GM20431 (cell line): ENCODE data around the gene HLA-DOB.

Experiments
- in situ Hi-C: fragments of 300-500 bp; cut with MseI, MboI; formaldehyde crosslinking; loops from one replicate; pipeline ENCODE4 v1.15.0; 2020; ENCODE audit warnings: low sequenced_read_pairs; ENCODE audit not compliant: unreplicated experiment

HLA-DOB gene

DNA sequence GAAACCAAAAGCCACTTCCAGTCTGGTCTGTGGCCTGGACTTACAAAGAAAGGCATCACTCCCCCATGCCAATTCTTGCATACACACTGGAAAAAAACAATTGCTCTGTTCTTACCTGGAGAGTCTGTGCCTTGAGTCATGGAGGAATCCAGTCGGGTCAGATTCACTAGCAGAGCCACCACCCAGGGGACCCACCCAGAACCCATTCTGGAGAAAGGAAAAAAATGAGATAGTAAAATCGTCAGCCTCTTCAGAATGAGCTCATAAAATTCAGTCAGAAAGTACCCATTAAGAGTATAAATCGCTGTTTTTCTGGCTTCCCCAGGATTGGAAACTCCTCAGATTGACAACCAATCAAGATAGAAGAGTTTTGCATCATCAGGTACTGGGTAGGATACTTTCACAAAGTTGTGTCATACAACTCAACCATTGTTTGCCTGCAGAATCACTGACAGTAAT is at the start of gene HLA-DOB:
Gene HLA-DOB, minus strand, starts transcription at position 257 of the 459 bp plus-strand sequence. Its CDS starts 51 bp downstream, at position 206.
- in situ Hi-C loops, result no loop called here

DNA sequence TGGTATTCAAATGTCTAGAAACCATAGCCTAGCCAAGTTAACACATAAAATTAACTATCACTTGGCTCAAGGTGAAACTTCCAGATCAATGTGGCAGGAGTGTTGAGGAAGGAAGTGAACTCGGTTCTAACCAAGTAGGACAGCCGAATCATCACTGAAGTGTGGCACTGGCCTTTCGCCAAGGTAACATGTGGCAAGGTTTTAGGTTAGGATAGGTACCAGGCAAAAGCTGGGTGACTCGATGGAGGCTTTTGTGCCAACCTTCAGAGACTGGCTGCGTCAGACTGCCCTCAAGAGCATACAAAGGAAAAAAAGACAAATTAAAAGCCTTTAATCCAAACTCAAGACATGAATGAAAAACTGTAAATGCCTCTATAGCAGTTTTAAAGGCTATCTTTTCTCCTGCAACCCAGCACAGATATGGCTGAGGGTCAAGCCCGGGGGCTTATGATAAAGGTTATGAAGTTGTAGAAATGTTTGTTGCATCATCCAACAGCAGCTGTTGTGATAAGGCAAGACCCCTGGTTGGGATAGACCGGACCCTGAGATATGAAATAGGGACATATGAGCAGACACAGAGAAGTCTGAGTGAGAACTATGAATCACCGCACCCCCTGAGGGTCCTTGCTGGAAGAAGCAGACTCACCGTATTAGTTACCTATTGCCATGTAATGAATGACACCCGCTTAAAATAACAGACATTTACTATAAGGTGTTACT is 49.1 kb upstream of the HLA-DOB start:
- in situ Hi-C loops, result no loop called here

DNA sequence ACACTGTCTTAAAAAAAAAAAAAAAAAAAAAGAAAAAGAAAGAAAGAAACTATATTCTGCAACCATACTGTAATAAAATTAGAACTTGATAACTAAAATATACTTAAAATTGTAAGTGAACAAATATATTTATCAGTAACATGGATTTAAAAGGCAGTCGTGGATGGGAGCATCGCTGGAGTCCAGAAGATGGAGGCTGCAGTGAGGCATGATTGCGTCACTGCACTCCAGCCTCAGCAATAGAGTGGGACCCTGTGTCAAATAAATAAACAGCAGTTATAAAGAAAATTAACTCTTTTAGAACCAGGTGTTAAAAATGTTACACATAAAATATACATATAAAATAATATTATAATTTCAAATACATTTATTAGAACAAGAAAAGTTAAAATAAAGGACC is 45.9 kb upstream of the HLA-DOB start:
- in situ Hi-C loops, result no loop called here

DNA sequence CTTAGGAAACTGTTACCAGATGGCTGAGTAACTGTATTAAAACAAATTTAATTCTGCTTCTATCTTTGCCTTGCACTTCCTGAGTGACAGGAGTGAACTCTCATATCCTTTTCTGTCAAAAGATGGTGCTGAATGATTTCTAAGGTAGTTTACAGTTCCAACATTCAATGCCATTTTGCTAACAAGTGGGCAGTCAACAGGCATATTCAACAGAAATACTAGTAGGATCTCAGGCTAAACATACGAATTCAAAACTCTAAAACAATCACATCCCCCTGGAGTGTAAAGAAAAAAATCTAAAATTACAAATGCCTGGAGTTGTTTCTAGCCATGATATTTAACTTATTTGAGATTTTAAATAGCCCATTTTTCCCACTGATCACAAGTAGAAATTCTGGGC is 43.9 kb upstream of the HLA-DOB start:
- in situ Hi-C loops, result no loop called here

- in situ Hi-C loops, result no loop called here
Measured at GRCh38 chr6:32858194-32858593, 41.4 kb upstream of the HLA-DOB start.

DNA sequence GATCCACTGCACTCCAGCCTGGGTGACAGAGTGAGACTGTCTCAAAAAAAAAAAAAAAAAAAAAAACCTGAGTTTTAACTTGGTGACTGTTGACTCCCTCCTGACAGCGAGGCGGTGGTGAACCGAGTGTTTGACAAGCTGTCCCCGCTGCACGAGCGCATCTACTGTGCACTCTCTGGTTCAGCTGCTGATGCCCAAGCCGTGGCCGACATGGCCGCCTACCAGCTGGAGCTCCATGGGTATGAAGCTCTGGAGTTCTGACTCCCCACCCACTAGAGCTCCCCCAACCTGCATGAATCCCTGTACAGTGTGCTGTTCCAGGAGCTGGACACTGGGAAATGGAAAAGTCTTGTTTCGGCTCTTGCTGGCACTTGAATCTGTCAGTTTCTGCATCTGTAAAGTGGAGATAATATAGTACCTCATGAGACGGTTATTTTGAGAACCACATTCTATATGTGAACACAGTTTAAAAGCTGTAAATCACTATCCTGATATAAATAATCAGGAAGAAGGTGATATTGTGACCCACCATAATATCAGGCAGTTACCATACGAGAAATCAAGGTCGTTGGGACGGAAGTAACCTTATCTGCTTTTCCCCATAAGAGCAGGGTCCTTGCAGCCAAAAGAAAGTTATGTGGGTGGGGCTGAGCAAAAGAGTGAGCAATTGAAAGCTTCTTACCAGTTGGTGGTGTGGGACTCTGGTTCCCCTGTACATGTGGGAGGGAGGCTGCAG is 40.5 kb upstream of the HLA-DOB start:
- in situ Hi-C loops, result no loop called here

- in situ Hi-C loops, result no loop called here
Measured at GRCh38 chr6:32855467-32856174, 38.8 kb upstream of the HLA-DOB start.

DNA sequence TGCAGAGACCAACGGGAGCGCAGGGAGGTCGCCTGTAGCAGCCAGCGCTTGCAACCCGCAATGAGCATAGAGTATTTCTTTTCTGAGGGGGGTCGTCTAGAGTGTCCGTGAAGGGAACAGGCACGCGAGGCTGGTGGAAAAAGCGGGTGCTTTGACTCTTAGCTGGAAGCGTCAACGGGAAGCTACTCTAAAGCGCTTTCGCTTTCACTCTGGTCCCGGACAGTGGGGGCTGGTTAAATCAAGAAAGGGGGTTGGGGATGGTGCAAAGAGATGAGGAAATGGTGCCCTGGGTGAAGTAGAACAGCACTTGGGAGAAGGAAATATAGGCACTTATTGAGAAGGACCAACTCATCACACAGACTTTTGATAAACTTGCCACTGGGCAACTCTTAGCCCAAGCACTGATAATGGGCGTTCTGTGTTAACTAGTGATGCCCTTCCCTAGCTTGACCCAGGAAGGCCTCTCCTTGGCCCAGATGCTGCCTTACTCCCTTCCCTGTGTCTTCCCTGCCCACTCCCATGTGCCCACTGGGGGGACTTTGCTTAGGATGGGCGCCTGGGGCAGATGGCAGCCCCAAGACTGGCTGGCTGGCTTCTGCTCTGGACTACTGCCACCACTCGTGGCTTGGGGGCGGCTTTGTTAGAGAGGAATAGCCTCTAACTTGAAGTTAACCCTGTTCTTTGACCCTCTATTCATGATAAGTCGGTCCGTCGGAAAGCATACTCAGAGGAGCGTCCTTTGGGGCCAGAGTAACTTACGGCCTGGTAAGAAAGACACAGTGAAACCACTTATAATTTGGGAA is 37.8 kb upstream of the HLA-DOB start:
- in situ Hi-C loops, result no loop called here

- in situ Hi-C loops, result no loop called here
Measured at GRCh38 chr6:32853541-32854375, 37.0 kb upstream of the HLA-DOB start, which contains the start of the genes PSMB9 and TAP1. PSMB9 (plus strand) TSS chr6:32854192; CDS start chr6:32854230, 38 bp downstream. TAP1 (minus strand) TSS chr6:32853704; CDS start chr6:32853636, 68 bp downstream.

DNA sequence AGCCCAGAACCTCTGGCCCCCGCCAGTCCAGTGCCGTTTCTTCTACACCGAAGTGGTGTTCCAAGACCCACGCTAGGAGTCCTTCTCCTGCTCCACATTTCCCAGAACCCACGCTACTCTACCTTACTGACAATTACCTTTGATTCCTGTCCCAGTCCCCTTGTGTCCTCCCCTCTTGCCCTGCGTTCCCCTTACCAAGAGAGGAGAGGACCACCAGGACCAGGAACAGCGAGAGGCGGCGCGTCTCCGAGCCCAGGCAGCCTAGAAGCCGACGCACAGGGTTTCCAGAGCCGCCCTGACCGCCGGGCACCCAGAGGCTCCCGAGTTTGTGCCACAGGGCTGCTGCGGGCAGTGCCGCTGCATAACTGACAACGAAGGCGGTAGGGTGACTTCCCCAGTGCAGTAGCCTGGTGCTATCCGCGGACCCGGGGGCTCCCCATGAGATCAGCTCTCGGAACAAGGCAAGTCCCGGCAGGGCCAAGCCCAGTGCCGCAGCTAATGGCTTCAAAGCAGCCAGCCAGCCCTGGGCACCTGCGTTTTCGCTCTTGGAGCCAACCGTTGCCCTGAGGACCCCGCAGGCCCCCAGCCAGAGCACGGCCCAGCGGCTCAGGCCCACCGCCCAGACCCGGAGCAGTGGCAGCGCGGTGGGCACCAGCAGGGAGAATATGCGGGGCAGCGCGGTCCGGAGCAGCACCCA is 36.2 kb upstream of the HLA-DOB start:
- in situ Hi-C loops, result no loop called here

DNA sequence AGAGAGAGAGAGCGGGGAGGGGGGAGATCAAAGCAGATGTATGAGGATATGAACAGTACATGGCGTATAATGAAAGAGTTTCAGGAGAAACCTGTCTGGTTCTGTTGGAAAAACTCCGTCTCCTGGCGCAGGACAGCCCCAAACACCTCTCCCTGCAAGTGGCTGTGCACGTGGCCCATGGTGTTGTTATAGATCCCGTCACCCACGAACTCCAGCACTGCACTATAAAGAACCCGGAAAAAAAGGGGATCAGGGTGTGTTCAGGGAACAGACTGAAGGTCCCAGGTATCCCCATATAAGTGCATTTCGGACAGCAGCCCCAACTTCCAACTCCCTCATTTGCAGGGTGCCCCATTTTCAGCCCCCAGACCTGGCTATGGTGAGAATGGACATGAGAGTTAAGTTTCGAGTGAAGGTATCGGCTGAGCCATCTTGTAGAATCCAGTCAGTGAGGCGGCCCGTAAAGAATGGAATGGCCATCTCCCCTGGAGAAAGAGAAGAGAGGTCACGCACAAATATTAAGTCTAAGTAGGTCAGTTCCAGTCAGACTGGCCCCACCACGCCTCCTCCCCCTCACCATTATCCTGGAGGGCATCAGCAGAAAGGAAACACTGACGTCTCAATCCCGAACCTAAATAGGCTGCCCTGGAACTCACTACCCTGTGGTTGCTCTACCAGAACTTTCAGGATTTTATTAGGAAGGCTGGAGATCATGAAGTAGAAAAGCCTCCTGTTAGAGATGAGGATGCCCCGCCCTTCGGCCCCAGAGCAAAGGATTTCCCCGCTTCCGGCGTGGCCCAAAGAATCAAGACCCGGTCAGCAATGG is 35.4 kb upstream of the HLA-DOB start:
- in situ Hi-C loops, result no loop called here

DNA sequence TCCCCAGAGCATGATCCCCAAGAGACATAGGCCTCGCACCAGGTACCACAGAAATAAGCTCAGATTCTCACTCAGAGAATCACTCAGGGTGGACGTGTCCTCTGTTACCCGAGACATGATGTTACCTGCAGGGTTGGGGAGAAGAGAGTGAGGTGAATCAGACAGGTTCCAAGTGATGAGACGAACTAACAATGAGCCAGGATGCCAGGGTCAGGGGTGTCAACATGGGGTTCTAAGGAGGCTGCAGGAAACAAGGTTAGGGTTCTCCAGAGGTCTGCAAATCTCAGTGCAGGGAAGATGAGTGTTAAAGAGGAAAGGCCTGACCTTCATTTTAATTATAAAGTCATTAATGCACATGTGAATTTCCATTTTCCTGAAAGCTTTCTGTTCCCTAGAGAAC is 34.2 kb upstream of the HLA-DOB start:
- in situ Hi-C loops, result no loop called here

- in situ Hi-C loops, result no loop called here
Measured at GRCh38 chr6:32849126-32849525, 32.3 kb upstream of the HLA-DOB start.

DNA sequence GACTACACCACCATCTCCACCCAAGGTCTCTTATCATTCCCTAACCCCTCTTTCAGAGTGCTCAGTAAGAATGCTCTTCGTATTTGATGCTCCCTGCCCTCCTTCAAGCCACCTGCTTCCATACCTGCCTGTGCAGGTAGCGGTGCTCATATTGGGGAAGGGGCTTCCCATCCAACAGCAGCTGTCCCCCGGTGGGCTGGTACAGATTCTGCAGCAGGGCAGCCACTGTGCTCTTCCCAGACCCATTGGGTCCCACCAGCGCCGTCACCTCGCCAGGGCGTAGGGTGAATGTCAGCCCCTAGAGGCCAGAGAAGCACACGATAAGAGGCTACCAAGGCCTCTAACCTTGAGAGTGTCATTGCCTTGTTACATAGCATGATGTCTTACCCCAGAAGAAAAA is 31.0 kb upstream of the HLA-DOB start:
- in situ Hi-C loops, result no loop called here

GRCh38 chr6:32847004-32847403 is 30.2 kb upstream of the HLA-DOB start:
- in situ Hi-C loops, result no loop called here

DNA sequence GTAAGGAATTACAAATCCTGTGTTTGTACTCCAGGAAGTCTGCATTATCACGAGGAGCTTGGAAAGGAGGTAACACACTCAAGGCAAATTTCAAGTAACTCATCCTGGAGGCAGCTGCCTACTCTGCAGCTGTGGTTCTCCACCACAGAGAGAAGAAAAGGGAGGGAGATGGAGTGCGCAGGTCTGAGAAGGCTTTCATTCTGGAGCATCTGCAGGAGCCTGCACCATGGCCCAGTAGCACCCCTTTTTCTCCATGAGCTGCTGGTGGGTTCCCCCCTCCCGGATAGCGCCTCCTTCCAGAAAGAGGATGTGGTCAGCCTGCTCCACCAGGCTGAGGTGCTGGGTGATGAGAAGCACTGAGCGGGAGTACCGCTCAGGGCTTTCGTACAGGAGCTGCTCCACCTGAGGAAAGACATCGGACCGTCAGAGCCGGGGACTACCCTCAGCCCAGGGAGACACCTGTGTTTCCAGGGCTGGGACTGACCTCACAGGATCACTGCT is 28.6 kb upstream of the HLA-DOB start:
- in situ Hi-C loops, result no loop called here

GRCh38 chr6:32844839-32845383 is 28.1 kb upstream of the HLA-DOB start:
- in situ Hi-C loops, result no loop called here
